Fibroblast of lung (primary cell): ENCODE measurements around the gene CNTN4.

Experiments
- CTCF ChIP-seq, 2 donors: IDR thresholded peaks in 1 of 2; conservative IDR thresholded peaks in 1 of 2; 1 replicate in 1 of 2; 2 replicates in 1 of 2; pipeline ENCODE4 v1.5.1; 2011 to 2012; ENCODE audit warnings: low read length in 2 of 2, control low read depth in 1 of 2, inconsistent platforms in 1 of 2, low read depth in 1 of 2, mild to moderate bottlenecking in 1 of 2
- EZH2 ChIP-seq: IDR thresholded peaks from 2 replicates; pipeline ENCODE4 v1.5.1; 2012; ENCODE audit warnings: low read length, control low read depth, mild to moderate bottlenecking; ENCODE audit errors: missing control alignments

GRCh38 chr3:2985479-2985878 lies 886.8 kb downstream of the CNTN4 start:
- TF ChIP-seq CTCF (conservative IDR thresholded peaks at IDR 0.05 in 1 of 2, IDR thresholded peaks at IDR 0.05 in 1 of 2; ENCODE audit: low read depth in 1 of 2, low read length in 2 of 2) (no peak), EZH2 (no peak)
